GM12892 (cell line): ENCODE data around the gene CNTLN.

ENCODE experiments used
- POLR2A ChIP-seq: IDR thresholded peaks from 2 replicates; pipeline ENCODE4 v1.6.1; 2011; ENCODE audit warnings: low read depth, low read length, control low read depth
- POLR2AphosphoS5 ChIP-seq: IDR thresholded peaks from 2 replicates; pipeline ENCODE4 v1.6.1; 2011; ENCODE audit warnings: low read depth, low read length, control low read depth

GRCh38 chr9:17476401-17476800 is 341.6 kb downstream of the CNTLN start:
- TF ChIP-seq POLR2AphosphoS5 (no peak), POLR2A (no peak)
